ENCODE measurements around the gene STAT4. TPM values are rescaled to one million over a fixed set of nuclear protein-coding genes. Genes with fewer than 3 reads are reported as not detected.

STAT4 gene
- polyA plus RNA-seq, 2 donors, result 0.67 to 0.75 TPM

- H3K36me3 ChIP-seq (ENCODE audit: control insufficient read depth in 2 of 2, insufficient read depth in 2 of 2, low read length in 1 of 2), result no peaks in the 10 kb centered on the region
- no peaks in the 10 kb centered on the region for H3K27me3 ChIP-seq (ENCODE audit: control insufficient read depth in 1 of 2, insufficient read depth in 2 of 2, low read length in 2 of 2)
- H3K27ac ChIP-seq (ENCODE audit: low read depth in 2 of 2, low read length in 1 of 2), result no peak overlapping the region
- H3K4me3 ChIP-seq (ENCODE audit: low read depth in 1 of 2, low read length in 2 of 2), result no peak overlapping the region
- H3K4me1 ChIP-seq (ENCODE audit: control insufficient read depth in 2 of 2, insufficient read depth in 2 of 2, low read length in 1 of 2), result no peaks in the 10 kb centered on the region
- H3K9me3 ChIP-seq (ENCODE audit: control insufficient read depth in 2 of 2, insufficient read depth in 1 of 2, low read depth in 1 of 2, low read length in 1 of 2), result no peaks in the 10 kb centered on the region
- WGBS, 2 donors, result 66 to 70% methylated on average over 3 of the region's 3 CpGs
These were observed 69.2 kb downstream of the STAT4 start for GRCh38 chr2:191081411-191082155.

- Histone ChIP-seq H3K36me3 (ENCODE audit: control insufficient read depth in 2 of 2, insufficient read depth in 2 of 2, low read length in 1 of 2) (no peaks in the 10 kb centered on the region), H3K4me3 (ENCODE audit: low read depth in 1 of 2, low read length in 2 of 2) (no peak overlapping the region), H3K9me3 (ENCODE audit: control insufficient read depth in 2 of 2, insufficient read depth in 1 of 2, low read depth in 1 of 2, low read length in 1 of 2) (no peaks in the 10 kb centered on the region), H3K27ac (ENCODE audit: low read depth in 2 of 2, low read length in 1 of 2) (no peak overlapping the region), H3K4me1 (ENCODE audit: control insufficient read depth in 2 of 2, insufficient read depth in 2 of 2, low read length in 1 of 2) (no peaks in the 10 kb centered on the region), H3K27me3 (ENCODE audit: control insufficient read depth in 1 of 2, insufficient read depth in 2 of 2, low read length in 2 of 2) (no peaks in the 10 kb centered on the region)
- 72 to 75% methylated on average over 3 of the region's 3 CpGs for WGBS, 2 donors
These were observed 72.5 kb downstream of the STAT4 start for GRCh38 chr2:191078165-191078867.

DNA sequence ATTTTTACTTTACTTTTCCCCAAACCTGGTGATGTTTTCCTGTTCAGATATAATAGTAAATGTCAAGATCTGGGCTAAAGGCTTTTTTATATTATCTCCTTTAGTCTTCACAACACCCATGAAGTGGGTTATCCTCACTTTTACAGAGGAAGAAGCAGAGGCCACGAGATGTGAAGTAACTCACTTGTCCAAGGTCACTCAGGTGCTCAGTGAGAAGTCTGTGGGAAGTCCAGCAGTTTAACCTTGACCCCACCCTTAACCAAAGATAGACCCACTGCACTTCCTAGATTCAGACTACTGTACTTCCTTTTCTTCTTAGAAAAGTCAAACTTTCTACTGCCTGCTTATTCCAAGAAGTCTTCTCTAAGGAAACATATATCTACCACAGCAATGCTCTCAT is 80.5 kb downstream of the STAT4 start:
- no peaks in the 10 kb centered on the region for H3K9me3 ChIP-seq (ENCODE audit: control insufficient read depth in 2 of 2, insufficient read depth in 1 of 2, low read depth in 1 of 2, low read length in 1 of 2)
- WGBS, 2 donors, result 61 to 70% methylated on average over 1 of the region's 1 CpG
- H3K4me1 ChIP-seq (ENCODE audit: control insufficient read depth in 2 of 2, insufficient read depth in 2 of 2, low read length in 1 of 2), result no peaks in the 10 kb centered on the region
- no peak overlapping the region for H3K27ac ChIP-seq (ENCODE audit: low read depth in 2 of 2, low read length in 1 of 2)
- no peaks in the 10 kb centered on the region for H3K27me3 ChIP-seq (ENCODE audit: control insufficient read depth in 1 of 2, insufficient read depth in 2 of 2, low read length in 2 of 2)
- no peak overlapping the region for H3K4me3 ChIP-seq (ENCODE audit: low read depth in 1 of 2, low read length in 2 of 2)
- H3K36me3 ChIP-seq (ENCODE audit: control insufficient read depth in 2 of 2, insufficient read depth in 2 of 2, low read length in 1 of 2), result no peaks in the 10 kb centered on the region

DNA sequence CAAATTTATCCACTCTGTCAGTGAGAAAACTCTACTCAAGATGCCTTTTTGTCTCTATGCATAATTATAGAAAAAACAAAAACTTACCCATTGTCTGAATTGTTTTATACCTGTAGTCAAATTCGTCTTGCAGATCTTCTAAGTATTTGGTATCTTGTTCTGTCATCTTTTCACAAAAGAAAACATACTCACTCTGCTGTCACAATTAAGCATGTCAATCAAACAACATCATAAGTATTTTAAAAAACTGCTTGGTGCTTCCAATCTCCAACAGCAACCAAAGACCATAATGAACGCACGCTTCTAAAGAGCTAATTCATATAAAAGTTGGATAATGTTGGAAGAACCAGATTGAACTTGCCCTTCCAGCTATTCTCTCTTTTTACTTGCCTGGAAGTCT is 81.2 kb downstream of the STAT4 start:
- Histone ChIP-seq H3K27me3 (ENCODE audit: control insufficient read depth in 1 of 2, insufficient read depth in 2 of 2, low read length in 2 of 2) (no peaks in the 10 kb centered on the region), H3K4me3 (ENCODE audit: low read depth in 1 of 2, low read length in 2 of 2) (no peak overlapping the region), H3K9me3 (ENCODE audit: control insufficient read depth in 2 of 2, insufficient read depth in 1 of 2, low read depth in 1 of 2, low read length in 1 of 2) (no peaks in the 10 kb centered on the region), H3K27ac (ENCODE audit: low read depth in 2 of 2, low read length in 1 of 2) (no peak overlapping the region), H3K36me3 (ENCODE audit: control insufficient read depth in 2 of 2, insufficient read depth in 2 of 2, low read length in 1 of 2) (no peaks in the 10 kb centered on the region), H3K4me1 (ENCODE audit: control insufficient read depth in 2 of 2, insufficient read depth in 2 of 2, low read length in 1 of 2) (no peaks in the 10 kb centered on the region)
- WGBS, 2 donors, result 78 to 84% methylated on average over 3 of the region's 3 CpGs

- Histone ChIP-seq H3K36me3 (ENCODE audit: control insufficient read depth in 2 of 2, insufficient read depth in 2 of 2, low read length in 1 of 2) (no peaks in the 10 kb centered on the region), H3K27ac (ENCODE audit: low read depth in 2 of 2, low read length in 1 of 2) (no peak overlapping the region), H3K27me3 (ENCODE audit: control insufficient read depth in 1 of 2, insufficient read depth in 2 of 2, low read length in 2 of 2) (no peaks in the 10 kb centered on the region), H3K9me3 (ENCODE audit: control insufficient read depth in 2 of 2, insufficient read depth in 1 of 2, low read depth in 1 of 2, low read length in 1 of 2) (no peaks in the 10 kb centered on the region), H3K4me1 (ENCODE audit: control insufficient read depth in 2 of 2, insufficient read depth in 2 of 2, low read length in 1 of 2) (no peaks in the 10 kb centered on the region), H3K4me3 (ENCODE audit: low read depth in 1 of 2, low read length in 2 of 2) (no peak overlapping the region)
- WGBS, 2 donors, result 90 to 99% methylated on average over 3 of the region's 3 CpGs
These were observed 83.9 kb downstream of the STAT4 start for GRCh38 chr2:191066919-191067233.

DNA sequence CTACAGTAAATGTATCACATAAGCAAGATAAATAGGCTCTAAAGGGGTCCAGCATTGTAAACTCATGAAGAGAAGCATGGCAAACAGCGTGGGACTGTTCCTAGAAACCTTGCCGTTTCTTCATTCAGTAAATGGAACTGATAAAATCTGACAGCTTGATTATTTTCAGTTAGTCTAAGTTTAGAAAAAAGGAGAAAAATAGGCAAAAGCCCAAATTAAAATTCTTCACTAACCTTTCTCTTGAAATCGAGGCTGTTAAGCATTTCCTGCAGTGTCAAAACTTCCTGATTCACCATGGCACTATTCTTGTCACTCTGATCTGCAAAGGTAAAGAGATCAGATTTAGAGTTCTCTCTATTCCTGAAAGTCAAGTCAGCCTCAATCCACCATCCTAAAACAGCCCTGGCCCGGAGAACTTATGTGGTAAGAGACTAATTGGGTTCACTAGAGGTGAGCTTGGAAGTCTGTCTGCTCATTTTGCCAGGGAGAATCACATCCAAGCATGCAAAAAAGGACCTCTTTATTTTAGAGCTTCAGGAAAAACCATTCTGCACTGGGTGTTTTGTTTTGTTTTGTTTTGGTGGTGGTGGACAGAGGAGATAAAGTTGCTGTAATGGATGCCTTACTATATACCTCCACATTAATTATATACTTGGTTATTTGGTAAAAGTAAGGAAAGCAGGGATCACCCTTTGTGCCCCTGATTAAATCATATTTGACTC is 84.4 kb downstream of the STAT4 start:
- no peaks in the 10 kb centered on the region for H3K9me3 ChIP-seq (ENCODE audit: control insufficient read depth in 2 of 2, insufficient read depth in 1 of 2, low read depth in 1 of 2, low read length in 1 of 2)
- 42 to 48% methylated on average over 4 of the region's 4 CpGs for WGBS, 2 donors
- no peaks in the 10 kb centered on the region for H3K36me3 ChIP-seq (ENCODE audit: control insufficient read depth in 2 of 2, insufficient read depth in 2 of 2, low read length in 1 of 2)
- no peak overlapping the region for H3K4me3 ChIP-seq (ENCODE audit: low read depth in 1 of 2, low read length in 2 of 2)
- no peaks in the 10 kb centered on the region for H3K4me1 ChIP-seq (ENCODE audit: control insufficient read depth in 2 of 2, insufficient read depth in 2 of 2, low read length in 1 of 2)
- H3K27ac ChIP-seq (ENCODE audit: low read depth in 2 of 2, low read length in 1 of 2), result no peak overlapping the region
- no peaks in the 10 kb centered on the region for H3K27me3 ChIP-seq (ENCODE audit: control insufficient read depth in 1 of 2, insufficient read depth in 2 of 2, low read length in 2 of 2)

DNA sequence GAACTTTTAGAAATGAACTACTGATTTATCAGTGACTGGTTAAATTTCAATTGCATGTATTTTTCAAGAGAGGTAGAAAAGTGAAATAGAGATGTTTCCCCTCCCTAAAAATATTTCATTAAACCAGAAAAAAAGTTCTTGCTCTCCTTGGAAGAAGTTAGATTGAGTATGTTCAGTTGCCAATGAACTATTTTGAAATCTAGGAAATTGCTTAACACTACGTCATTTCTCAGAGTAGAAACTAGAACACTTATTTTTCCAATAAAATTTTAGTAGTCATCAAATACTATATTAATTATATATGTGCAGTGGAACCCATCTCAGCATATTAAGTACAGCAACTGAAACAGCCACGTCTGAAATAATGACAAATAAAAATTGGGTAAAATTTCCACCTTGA is 85.0 kb downstream of the STAT4 start:
- H3K27me3 ChIP-seq (ENCODE audit: control insufficient read depth in 1 of 2, insufficient read depth in 2 of 2, low read length in 2 of 2), result no peaks in the 10 kb centered on the region
- no peaks in the 10 kb centered on the region for H3K9me3 ChIP-seq (ENCODE audit: control insufficient read depth in 2 of 2, insufficient read depth in 1 of 2, low read depth in 1 of 2, low read length in 1 of 2)
- WGBS, 2 donors, result 66 to 74% methylated on average over 2 of the region's 2 CpGs
- no peaks in the 10 kb centered on the region for H3K36me3 ChIP-seq (ENCODE audit: control insufficient read depth in 2 of 2, insufficient read depth in 2 of 2, low read length in 1 of 2)
- no peaks in the 10 kb centered on the region for H3K4me1 ChIP-seq (ENCODE audit: control insufficient read depth in 2 of 2, insufficient read depth in 2 of 2, low read length in 1 of 2)
- no peak overlapping the region for H3K4me3 ChIP-seq (ENCODE audit: low read depth in 1 of 2, low read length in 2 of 2)
- no peak overlapping the region for H3K27ac ChIP-seq (ENCODE audit: low read depth in 2 of 2, low read length in 1 of 2)

DNA sequence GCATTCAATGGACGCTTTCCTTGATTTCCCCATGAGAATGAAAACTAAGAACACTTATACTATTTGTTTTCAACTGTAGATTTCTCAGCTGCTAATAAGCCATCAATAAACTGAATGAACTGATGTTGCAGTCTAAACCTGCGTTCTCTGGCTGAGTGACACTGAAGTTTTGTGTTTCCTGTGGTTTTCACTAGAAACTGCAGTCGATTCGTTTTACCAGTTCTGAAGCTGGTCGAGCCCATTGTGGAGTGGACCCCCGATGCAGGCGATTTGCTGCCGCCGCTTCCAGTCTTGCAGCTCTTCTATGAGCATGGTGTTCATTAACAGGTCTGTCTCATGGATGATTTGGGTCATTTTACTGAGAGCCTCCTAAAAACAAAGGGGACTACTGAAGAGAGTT is 86.2 kb downstream of the STAT4 start:
- H3K9me3 ChIP-seq (ENCODE audit: control insufficient read depth in 2 of 2, insufficient read depth in 1 of 2, low read depth in 1 of 2, low read length in 1 of 2), result no peaks in the 10 kb centered on the region
- no peak overlapping the region for H3K4me3 ChIP-seq (ENCODE audit: low read depth in 1 of 2, low read length in 2 of 2)
- H3K36me3 ChIP-seq (ENCODE audit: control insufficient read depth in 2 of 2, insufficient read depth in 2 of 2, low read length in 1 of 2), result no peaks in the 10 kb centered on the region
- no peaks in the 10 kb centered on the region for H3K4me1 ChIP-seq (ENCODE audit: control insufficient read depth in 2 of 2, insufficient read depth in 2 of 2, low read length in 1 of 2)
- H3K27me3 ChIP-seq (ENCODE audit: control insufficient read depth in 1 of 2, insufficient read depth in 2 of 2, low read length in 2 of 2), result no peaks in the 10 kb centered on the region
- WGBS, 2 donors, result 77 to 81% methylated on average over 9 of the region's 9 CpGs
- no peak overlapping the region for H3K27ac ChIP-seq (ENCODE audit: low read depth in 2 of 2, low read length in 1 of 2)

DNA sequence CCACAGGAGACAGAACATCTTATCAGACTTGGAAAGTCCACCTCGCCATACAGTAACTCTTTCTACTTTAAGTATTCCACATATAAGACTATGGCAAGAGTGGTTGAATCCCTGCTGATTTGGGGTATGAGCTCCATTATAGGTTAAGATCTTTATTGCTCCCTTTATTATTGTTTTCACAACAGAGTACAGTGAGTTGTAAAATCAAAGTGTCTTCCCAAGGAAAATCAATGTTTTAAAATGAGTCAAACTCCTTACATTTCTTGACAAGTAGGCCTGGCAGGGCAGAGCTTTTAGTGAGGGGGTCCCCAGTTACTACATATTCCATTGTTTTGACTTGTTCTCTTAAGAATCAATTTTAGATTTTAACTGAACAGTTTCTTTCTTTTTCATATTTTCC is 87.2 kb downstream of the STAT4 start:
- Histone ChIP-seq H3K4me3 (ENCODE audit: low read depth in 1 of 2, low read length in 2 of 2) (no peak overlapping the region), H3K36me3 (ENCODE audit: control insufficient read depth in 2 of 2, insufficient read depth in 2 of 2, low read length in 1 of 2) (no peaks in the 10 kb centered on the region), H3K27me3 (ENCODE audit: control insufficient read depth in 1 of 2, insufficient read depth in 2 of 2, low read length in 2 of 2) (no peaks in the 10 kb centered on the region), H3K27ac (ENCODE audit: low read depth in 2 of 2, low read length in 1 of 2) (no peak overlapping the region), H3K9me3 (ENCODE audit: control insufficient read depth in 2 of 2, insufficient read depth in 1 of 2, low read depth in 1 of 2, low read length in 1 of 2) (no peaks in the 10 kb centered on the region), H3K4me1 (ENCODE audit: control insufficient read depth in 2 of 2, insufficient read depth in 2 of 2, low read length in 1 of 2) (no peaks in the 10 kb centered on the region)
- WGBS, 2 donors, result 85 to 90% methylated on average over 1 of the region's 1 CpG
